Measurements from ENCODE around the gene SARDH. TPM values are rescaled to one million over a fixed set of nuclear protein-coding genes. Genes with fewer than 3 reads are reported as not detected.

Gene SARDH
- total RNA-seq, 1 donor from 2014 or later: 6.8 TPM

GRCh38 chr9:133709015-133709611 lies 29.0 kb downstream of the SARDH start:
- H3K4me3 Mint-ChIP-seq: no peak overlapping the region
- no peak for DNase-seq (ENCODE audit: extremely low spot score, unreplicated experiment)
- TF ChIP-seq, protein P1, sequence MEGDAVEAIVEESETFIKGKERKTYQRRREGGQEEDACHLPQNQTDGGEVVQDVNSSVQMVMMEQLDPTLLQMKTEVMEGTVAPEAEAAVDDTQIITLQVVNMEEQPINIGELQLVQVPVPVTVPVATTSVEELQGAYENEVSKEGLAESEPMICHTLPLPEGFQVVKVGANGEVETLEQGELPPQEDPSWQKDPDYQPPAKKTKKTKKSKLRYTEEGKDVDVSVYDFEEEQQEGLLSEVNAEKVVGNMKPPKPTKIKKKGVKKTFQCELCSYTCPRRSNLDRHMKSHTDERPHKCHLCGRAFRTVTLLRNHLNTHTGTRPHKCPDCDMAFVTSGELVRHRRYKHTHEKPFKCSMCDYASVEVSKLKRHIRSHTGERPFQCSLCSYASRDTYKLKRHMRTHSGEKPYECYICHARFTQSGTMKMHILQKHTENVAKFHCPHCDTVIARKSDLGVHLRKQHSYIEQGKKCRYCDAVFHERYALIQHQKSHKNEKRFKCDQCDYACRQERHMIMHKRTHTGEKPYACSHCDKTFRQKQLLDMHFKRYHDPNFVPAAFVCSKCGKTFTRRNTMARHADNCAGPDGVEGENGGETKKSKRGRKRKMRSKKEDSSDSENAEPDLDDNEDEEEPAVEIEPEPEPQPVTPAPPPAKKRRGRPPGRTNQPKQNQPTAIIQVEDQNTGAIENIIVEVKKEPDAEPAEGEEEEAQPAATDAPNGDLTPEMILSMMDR (conservative IDR thresholded peaks at IDR 0.05): no peak
- no peaks in the 10 kb centered on the region for H3K9me3 Mint-ChIP-seq
- H3K27me3 Mint-ChIP-seq: no peaks in the 10 kb centered on the region
- no peaks in the 10 kb centered on the region for H3K36me3 Mint-ChIP-seq
- H3K27ac Mint-ChIP-seq: no peak overlapping the region
- H3K4me1 Mint-ChIP-seq (ENCODE audit: unreplicated experiment): no peaks in the 10 kb centered on the region

DNA sequence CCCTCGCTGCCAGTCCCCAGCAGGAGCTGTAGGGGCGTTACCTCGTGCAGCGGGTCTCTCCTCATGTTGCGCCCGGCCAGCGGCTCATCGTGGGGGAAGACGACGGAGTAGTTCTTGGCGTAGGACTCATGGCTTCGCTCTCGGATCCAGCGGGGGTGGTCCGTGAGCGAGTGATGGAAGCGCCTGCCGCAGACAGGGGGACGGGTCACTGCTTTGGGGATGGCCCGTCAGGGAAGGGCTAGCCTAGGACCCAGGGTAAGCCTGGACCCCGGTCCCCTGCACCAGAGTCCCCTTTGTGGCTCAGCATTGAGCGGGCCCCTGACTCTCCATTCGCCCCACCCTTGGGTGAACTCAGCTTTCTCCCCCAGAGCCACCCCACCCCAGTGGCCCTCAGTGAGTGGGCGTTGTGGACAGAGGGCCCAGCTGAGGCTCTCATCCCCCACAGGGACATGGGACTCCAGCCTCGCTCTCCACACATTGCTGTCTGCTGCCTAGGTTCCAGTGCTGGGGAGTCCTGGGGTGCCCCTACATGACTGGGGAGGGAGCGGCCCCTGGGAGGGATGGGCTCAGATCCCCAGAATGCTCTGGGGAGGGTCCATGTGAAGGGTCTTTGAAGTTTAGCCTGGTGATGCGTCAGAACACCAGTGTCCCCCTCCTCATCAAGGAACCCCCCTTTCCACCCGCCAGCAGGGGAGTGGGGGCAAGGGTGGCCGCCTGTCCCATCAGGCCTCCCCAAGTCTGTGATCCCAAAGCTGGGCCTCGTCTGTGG lies 29.7 kb downstream of the SARDH start:
- Mint-ChIP-seq H3K4me1 (ENCODE audit: unreplicated experiment) (no peaks in the 10 kb centered on the region), H3K27ac (no peak overlapping the region), H3K9me3 (no peaks in the 10 kb centered on the region), H3K36me3 (no peaks in the 10 kb centered on the region), H3K4me3 (no peak overlapping the region), H3K27me3 (no peaks in the 10 kb centered on the region)
- TF ChIP-seq, protein P1 (conservative IDR thresholded peaks at IDR 0.05): no peak
- DNase-seq (ENCODE audit: extremely low spot score, unreplicated experiment): no peak

DNA sequence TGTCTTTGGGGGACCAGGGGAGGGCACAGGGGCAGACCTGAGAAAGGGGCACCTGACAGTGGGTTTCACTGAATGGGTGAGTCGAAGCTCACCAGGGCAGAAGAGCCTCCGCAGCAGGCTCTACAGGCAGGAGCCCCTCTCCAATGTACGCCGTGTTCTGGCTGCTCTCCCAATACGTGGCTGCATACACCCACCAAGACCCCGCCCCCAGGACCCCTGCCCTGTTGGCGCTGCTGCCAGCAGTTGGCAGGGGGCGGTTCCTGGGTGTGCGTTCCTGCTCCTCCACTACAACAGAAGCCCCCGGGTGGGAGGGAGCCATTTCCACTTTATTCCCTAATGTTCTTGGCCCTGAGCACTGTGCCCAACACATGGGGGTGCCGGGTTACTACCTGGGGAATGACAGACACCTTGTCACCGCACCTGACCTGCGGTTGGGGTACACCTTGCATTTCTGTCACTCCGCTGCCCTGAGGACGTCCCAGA lies 30.3 kb downstream of the SARDH start:
- Mint-ChIP-seq H3K36me3 (no peaks in the 10 kb centered on the region), H3K4me1 (ENCODE audit: unreplicated experiment) (no peaks in the 10 kb centered on the region), H3K9me3 (no peaks in the 10 kb centered on the region), H3K4me3 (no peak overlapping the region), H3K27ac (no peak overlapping the region), H3K27me3 (no peaks in the 10 kb centered on the region)
- no peak for DNase-seq (ENCODE audit: extremely low spot score, unreplicated experiment)
- TF ChIP-seq, protein P1 (conservative IDR thresholded peaks at IDR 0.05): no peak

- Mint-ChIP-seq H3K4me3 (no peak overlapping the region), H3K36me3 (no peaks in the 10 kb centered on the region), H3K27me3 (no peaks in the 10 kb centered on the region), H3K9me3 (no peaks in the 10 kb centered on the region), H3K27ac (no peak overlapping the region), H3K4me1 (ENCODE audit: unreplicated experiment) (no peaks in the 10 kb centered on the region)
- TF ChIP-seq, protein P1 (conservative IDR thresholded peaks at IDR 0.05): no peak
- DNase-seq (ENCODE audit: extremely low spot score, unreplicated experiment): no peak
Measured at GRCh38 chr9:133707065-133707762, 30.9 kb downstream of the SARDH start.

DNA sequence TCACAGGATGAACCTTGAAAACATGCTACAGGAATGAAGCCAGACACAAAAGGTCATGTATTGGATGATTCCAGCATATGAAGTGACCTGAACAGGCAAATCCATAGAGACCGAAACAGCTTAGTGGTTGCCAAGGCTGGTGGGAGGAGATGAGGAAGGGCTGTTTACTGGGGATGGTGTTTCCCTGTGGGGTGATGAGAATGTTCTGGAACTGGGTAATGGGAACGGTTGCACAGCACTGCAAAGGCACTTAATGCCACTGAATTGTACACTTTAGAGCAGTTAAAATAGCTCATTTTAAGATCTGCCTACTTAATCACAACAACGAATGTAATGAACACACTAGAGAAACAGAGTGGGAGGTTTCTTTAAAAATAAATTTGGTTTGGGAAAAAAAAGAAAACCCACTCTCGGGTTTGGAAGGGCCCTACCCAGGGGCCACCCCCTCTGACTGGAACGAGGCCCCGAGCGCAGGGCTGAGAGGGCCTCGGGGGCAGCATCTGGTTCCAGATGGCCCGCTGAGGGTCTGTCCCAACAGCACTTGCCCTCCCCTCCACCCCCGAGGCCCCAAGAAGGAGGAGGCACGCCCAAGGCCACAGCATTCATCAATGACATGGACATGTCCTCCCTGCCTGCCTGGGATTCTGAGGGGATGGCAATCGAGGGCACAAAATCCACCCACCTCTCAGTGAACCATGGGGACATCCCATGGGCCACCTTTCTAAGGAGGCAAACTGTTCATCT lies 31.7 kb downstream of the SARDH start:
- Mint-ChIP-seq H3K36me3 (no peaks in the 10 kb centered on the region), H3K27me3 (no peaks in the 10 kb centered on the region), H3K27ac (no peak overlapping the region), H3K4me3 (no peak overlapping the region), H3K4me1 (ENCODE audit: unreplicated experiment) (no peaks in the 10 kb centered on the region), H3K9me3 (no peaks in the 10 kb centered on the region)
- DNase-seq (ENCODE audit: extremely low spot score, unreplicated experiment): no peak
- TF ChIP-seq, protein P1 (conservative IDR thresholded peaks at IDR 0.05): no peak

Data from type B pancreatic cell (in vitro differentiated cells).